ENCODE data around the gene IRF7.

DNA sequence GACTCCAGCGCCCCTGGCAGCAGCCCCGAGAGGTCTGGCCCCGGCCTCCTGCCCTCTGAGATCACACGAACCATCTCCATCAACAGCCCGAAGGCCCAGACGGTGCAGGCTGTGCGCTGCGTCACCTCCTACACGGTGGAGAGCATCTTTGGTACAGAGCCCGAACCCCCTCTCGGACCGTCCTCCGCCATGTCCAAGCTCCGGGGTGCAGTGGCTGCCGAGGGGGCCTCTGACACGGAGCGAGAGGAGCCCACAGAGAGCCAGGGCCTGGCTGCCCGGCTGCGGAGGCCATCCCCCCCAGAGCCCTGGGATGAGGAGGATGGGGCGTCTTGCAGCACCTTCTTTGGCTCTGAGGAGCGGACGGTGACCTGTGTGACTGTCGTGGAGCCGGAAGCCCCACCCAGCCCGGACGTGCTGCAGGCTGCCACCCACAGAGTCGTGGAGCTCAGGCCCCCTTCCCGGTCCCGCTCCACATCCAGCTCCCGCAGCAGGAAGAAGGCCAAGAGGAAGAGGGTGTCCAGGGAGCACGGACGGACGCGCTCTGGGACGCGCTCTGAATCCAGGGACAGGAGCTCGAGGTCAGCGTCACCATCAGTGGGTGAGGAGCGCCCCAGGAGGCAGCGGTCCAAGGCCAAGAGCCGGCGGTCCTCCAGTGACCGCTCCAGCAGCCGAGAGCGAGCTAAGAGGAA, 7.6 kb downstream of the IRF7 start:
- no peak for TF ChIP-seq POLR2A (IDR thresholded peaks at IDR 0.05)
- TF ChIP-seq, protein P1, sequence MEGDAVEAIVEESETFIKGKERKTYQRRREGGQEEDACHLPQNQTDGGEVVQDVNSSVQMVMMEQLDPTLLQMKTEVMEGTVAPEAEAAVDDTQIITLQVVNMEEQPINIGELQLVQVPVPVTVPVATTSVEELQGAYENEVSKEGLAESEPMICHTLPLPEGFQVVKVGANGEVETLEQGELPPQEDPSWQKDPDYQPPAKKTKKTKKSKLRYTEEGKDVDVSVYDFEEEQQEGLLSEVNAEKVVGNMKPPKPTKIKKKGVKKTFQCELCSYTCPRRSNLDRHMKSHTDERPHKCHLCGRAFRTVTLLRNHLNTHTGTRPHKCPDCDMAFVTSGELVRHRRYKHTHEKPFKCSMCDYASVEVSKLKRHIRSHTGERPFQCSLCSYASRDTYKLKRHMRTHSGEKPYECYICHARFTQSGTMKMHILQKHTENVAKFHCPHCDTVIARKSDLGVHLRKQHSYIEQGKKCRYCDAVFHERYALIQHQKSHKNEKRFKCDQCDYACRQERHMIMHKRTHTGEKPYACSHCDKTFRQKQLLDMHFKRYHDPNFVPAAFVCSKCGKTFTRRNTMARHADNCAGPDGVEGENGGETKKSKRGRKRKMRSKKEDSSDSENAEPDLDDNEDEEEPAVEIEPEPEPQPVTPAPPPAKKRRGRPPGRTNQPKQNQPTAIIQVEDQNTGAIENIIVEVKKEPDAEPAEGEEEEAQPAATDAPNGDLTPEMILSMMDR (IDR thresholded peaks at IDR 0.05): no peak

Data from vagina (tissue), 2 donors.